ENCODE measurements around the gene NFKBIB. TPM values are rescaled to one million over a fixed set of nuclear protein-coding genes. Genes with fewer than 3 reads are reported as not detected.

NFKBIB gene
- polyA plus RNA-seq, 1 of the 3 experiments (the other 2 are of a cell fraction): 31.8 TPM

- TF ChIP-seq USF2 (IDR thresholded peaks at IDR 0.05; ENCODE audit: borderline replicate concordance, low read depth, low read length) (no peak), TEAD4 (IDR thresholded peaks at IDR 0.05; ENCODE audit: borderline replicate concordance, insufficient read depth) (peak; percentile 27; the same call in 1 of the 2 replicates), ZBTB33 (IDR thresholded peaks at IDR 0.05; ENCODE audit: borderline replicate concordance, low read depth) (no peak), RXRA (IDR thresholded peaks at IDR 0.05; ENCODE audit: borderline replicate concordance, low read depth) (no peak), TAF1 (IDR thresholded peaks at IDR 0.05; ENCODE audit: borderline replicate concordance, low read depth, low read length) (peak; percentile 92), FOXJ3 (CRISPR knock-in tag; IDR thresholded peaks at IDR 0.05) (no peak), FOXM1 (IDR thresholded peaks at IDR 0.05; ENCODE audit: low read depth) (no peak), JUND (IDR thresholded peaks at IDR 0.05) (no peak), ELF1 (IDR thresholded peaks at IDR 0.05) (no peak)
Observed at GRCh38 chr19:38929929-38930775, 30.4 kb downstream of the NFKBIB start, which contains the start of gene SARS2 (continued).

GRCh38 chr19:38930776-38931520 lies 31.2 kb downstream of the NFKBIB start, which contains the start of gene MRPS12:
Gene MRPS12, plus strand, starts transcription at chr19:38930944. Its CDS starts 351 bp downstream, at chr19:38931295.
- peaks cover 0 to 11% of the 10 kb centered on the region in 2 experiments; a peak in 1 of 4 replicates for H3K4me1 ChIP-seq (ENCODE audit: control insufficient read depth in 1 of 2, insufficient read depth in 2 of 2, low read depth in 1 of 2, low read length in 1 of 2)
- peak within 1 kb of the TSS; percentile 87 to 92 for H3K27ac ChIP-seq (ENCODE audit: low read depth in 2 of 2, low read length in 1 of 2)
- peak within 1 kb of the TSS; percentile 76 for H2AFZ ChIP-seq (ENCODE audit: low read depth)
- peak; percentile 97 for DNase-seq
- ChIA-PET POLR2A (interaction anchor here (0.7 to 1.7 kb wide), 10 partner anchors 9 to 387 kb away, joined by 3 to 8 read pairs (median 4); partner anchors contain the start of gene ACTN4), CTCF (interaction anchor here (0.6 to 3.0 kb wide), 44 partner anchors 10 to 544 kb away, joined by 3 to 24 read pairs (median 4); partner anchors contain the start of genes CCER2, ECH1, FAM98C and FBXO17)
- whole genome bisulfite sequencing (ENCODE audit: low lambda C conversion rate): 1% methylated on average over 30 of the region's 40 CpGs
- peak within 1 kb of the TSS; percentile 85 for H3K9ac ChIP-seq
- peaks cover 53% of the 10 kb centered on the region for H3K79me2 ChIP-seq (ENCODE audit: insufficient read depth)
- H3F3A ChIP-seq (replicated peaks; ENCODE audit: insufficient read depth): peaks cover 8% of the 10 kb centered on the region
- no peaks in the 10 kb centered on the region for H4K20me1 ChIP-seq (ENCODE audit: insufficient read depth)
- H3K36me3 ChIP-seq (replicated peaks in 1 of 2; ENCODE audit: control insufficient read depth in 1 of 2, insufficient read depth in 2 of 2, low read length in 1 of 2): peaks cover 6 to 33% of the 10 kb centered on the region in 2 experiments
- H3K9me2 ChIP-seq: no peaks in the 10 kb centered on the region
- peak within 1 kb of the TSS; percentile 80 to 81 for H3K4me3 ChIP-seq (ENCODE audit: low read depth in 2 of 2, low read length in 1 of 2)
- no peaks in the 10 kb centered on the region for H3K9me3 ChIP-seq
- H3K27me3 ChIP-seq (ENCODE audit: insufficient read depth): no peaks in the 10 kb centered on the region
- peak within 1 kb of the TSS; percentile 93 for H3K4me2 ChIP-seq
- TF ChIP-seq FOSL2 (IDR thresholded peaks at IDR 0.05; ENCODE audit: borderline replicate concordance, low read depth): no peak
- TF ChIP-seq MAX (IDR thresholded peaks at IDR 0.05; ENCODE audit: low read depth): peak; percentile 48; the same call in 1 of the 2 replicates
- no peak for TF ChIP-seq NRF1 (IDR thresholded peaks at IDR 0.05; ENCODE audit: low read depth, low read length)
- TF ChIP-seq IRF3 (IDR thresholded peaks at IDR 0.05; ENCODE audit: low read depth, low read length): peak; percentile 61; the same call in 1 of the 2 replicates
- TF ChIP-seq EZH2phosphoT487 (IDR thresholded peaks at IDR 0.05; ENCODE audit: borderline replicate concordance, low read depth): no peak
- peak; percentile 45; the same call in 1 of the 2 replicates for TF ChIP-seq RFX5 (IDR thresholded peaks at IDR 0.05; ENCODE audit: low read length)
- peak; percentile 81 for TF ChIP-seq CHD2 (IDR thresholded peaks at IDR 0.05; ENCODE audit: low read length, partially characterized antibody)
- TF ChIP-seq USF2 (IDR thresholded peaks at IDR 0.05; ENCODE audit: borderline replicate concordance, low read depth, low read length): 0 out of 2 replicates have a peak, but pooled peaks have one; percentile 5
- TF ChIP-seq REST (IDR thresholded peaks at IDR 0.05; ENCODE audit: low read depth, low read length): no peak
